GM12878 (cell line): ENCODE measurements around the gene SLC25A44. TPM values are rescaled to one million over a fixed set of nuclear protein-coding genes. Genes with fewer than 3 reads are reported as not detected.

Experiments used
- ATAC-seq: fragments of 200-7000 bp; cut with Tn5 transposase; 3 replicates; pipeline ENCODE4 v1.9.1; 2020; ENCODE audit warnings: mild to moderate bottlenecking, moderate library complexity
- BruUV-seq: library from RNA; stranded (reverse); fragments of 400-500 nt; replicated peaks from 2 replicates; lab custom pipeline; 2021; lab: Mats Ljungman, UMichigan
- CTCF ChIA-PET: fragments of 300-600 bp; sonication (Branson Sonifier 250); formaldehyde crosslinking; extraction: SDS; loops from one replicate; lab custom pipeline; 2021; ENCODE audit warnings: inconsistent platforms; lab: Yijun Ruan, JAX
- POLR2A ChIA-PET: fragments of 350-600 bp; formaldehyde crosslinking; extraction: SDS; loops from one replicate; lab custom pipeline; 2021; ENCODE audit warnings: inconsistent platforms; lab: Charles Lee
- RAD21 ChIA-PET: fragments of 300-600 bp; sonication (Branson Sonifier 250); formaldehyde crosslinking; loops from one replicate; lab custom pipeline; 2023; ENCODE audit warnings: antibody characterized with exemption; ENCODE audit not compliant: unreplicated experiment; lab: Charles Lee
- SMC1A ChIA-PET: fragments of 300-600 bp; sonication (Branson Sonifier 250); formaldehyde crosslinking; loops from one replicate; lab custom pipeline; 2023; ENCODE audit not compliant: unreplicated experiment, uncharacterized antibody; lab: Charles Lee
- DNase-seq: peaks from one replicate; pipeline ENCODE4 v3.0.0-alpha.2; 2011; ENCODE audit warnings: low read depth, low spot score
- FAIRE-seq: peaks from 3 replicates; lab custom pipeline; 2011; peaks lifted over from hg19 to GRCh38; lab: Jason Lieb, UNC
- H2AFZ ChIP-seq: 2 replicates; pipeline ENCODE4 v1.6.0; 2011; ENCODE audit warnings: low read depth, low read length, control low read depth; ENCODE audit not compliant: control insufficient read depth
- H3K27ac ChIP-seq: 2 replicates; pipeline ENCODE4 v1.5.1; 2011; ENCODE audit warnings: control low read depth; ENCODE audit not compliant: control insufficient read depth, insufficient read depth
- H3K27me3 ChIP-seq, 2 experiments: replicated peaks in 1 of 2; 2 replicates each; pipeline versions ENCODE4 v1.6.0 to v1.6.1; 2011; ENCODE audit warnings: low read length in 1 of 2; ENCODE audit not compliant: control insufficient read depth in 2 of 2, insufficient read depth in 2 of 2
- H3K36me3 ChIP-seq, 2 experiments: 2 replicates each; pipeline ENCODE4 v1.5.1; 2011; ENCODE audit warnings: low read length in 1 of 2; ENCODE audit not compliant: control insufficient read depth in 2 of 2, insufficient read depth in 2 of 2
- H3K4me1 ChIP-seq: 2 replicates; pipeline ENCODE4 v1.6.1; 2011; ENCODE audit warnings: mild to moderate bottlenecking, low read length, moderate library complexity, mixed read lengths; ENCODE audit not compliant: control insufficient read depth, insufficient read depth
- H3K4me2 ChIP-seq: 2 replicates; pipeline ENCODE4 v1.6.0; 2011; ENCODE audit warnings: control low read depth; ENCODE audit not compliant: control insufficient read depth, insufficient read depth
- H3K4me3 ChIP-seq: fragments of 200-600 bp; sonication (generic); 2 replicates; pipeline ENCODE4 v1.5.1; 2016
- H3K79me2 ChIP-seq: 2 replicates; pipeline ENCODE4 v1.6.0; 2011; ENCODE audit warnings: low read length; ENCODE audit not compliant: control insufficient read depth, insufficient read depth
- H3K9ac ChIP-seq: 2 replicates; pipeline ENCODE4 v1.8.0; 2011; ENCODE audit warnings: low read length, control low read depth, mixed read lengths; ENCODE audit not compliant: control insufficient read depth, insufficient read depth
- H3K9me3 ChIP-seq: replicated peaks from 3 replicates; pipeline ENCODE4 v1.5.1; 2011; ENCODE audit warnings: mild to moderate bottlenecking, low read length; ENCODE audit not compliant: control insufficient read depth, insufficient read depth
- H4K20me1 ChIP-seq: 2 replicates; pipeline ENCODE4 v1.6.0; 2011; ENCODE audit not compliant: control insufficient read depth, insufficient read depth
- CHD4 ChIP-seq: fragments of 200-600 bp; sonication (generic); IDR thresholded peaks from 2 replicates; pipeline ENCODE4 v1.6.1; 2016; ENCODE audit warnings: mild to moderate bottlenecking
- RUNX3 ChIP-seq: IDR thresholded peaks from 2 replicates; pipeline ENCODE4 v1.6.1; 2012; ENCODE audit warnings: low read length, inconsistent platforms
- WGBS: methylation state at CpG from one replicate; pipeline ENCODE4 v1.1.6; 2016; ENCODE audit warnings: low lambda C conversion rate; ENCODE audit not compliant: insufficient replicate concordance, insufficient coverage; ENCODE audit errors: missing lambda C conversion rate; 5-methylcytosine and 5-hydroxymethylcytosine counted together
- in situ Hi-C: fragments of 300-500 bp; cut with MboI; formaldehyde crosslinking; loops from 9 replicates; pipeline ENCODE4 v1.14.3; 2018; ENCODE audit warnings: mixed read lengths
- intact Hi-C: fragments of 100-400 bp; cut with micrococcal nuclease; formaldehyde crosslinking; loops from one replicate; pipeline ENCODE4 v1.14.2; 2022; ENCODE audit not compliant: unreplicated experiment
- polyA plus RNA-seq, 11 experiments: library from polyadenylated mRNA; depleted of rRNA in 4 of 11; unstranded in 6 of 11; stranded (reverse) in 5 of 11; fragments of >200 nt; fragmentation: Nextera tagmentation in 4 of 11; fragmentation: Illumina TruSeq in 1 of 11; extraction: Ambion mirVana in 4 of 11; extraction: Trizol in 1 of 11; gene quantifications; 1 replicate in 1 of 11; 2 replicates in 10 of 11; pipeline versions ENCODE4 v1.2.1 to v1.2.3, GENCODE V29; 2011 to 2016; ENCODE audit warnings: inconsistent platforms in 2 of 11, missing spikeins in 2 of 11, low read depth in 1 of 11
- total RNA-seq, 4 experiments: library from RNA; depleted of rRNA in 3 of 4; stranded (reverse); fragments of >200 nt in 3 of 4; fragmentation: Illumina TruSeq in 1 of 4; extraction: Trizol in 1 of 4; gene quantifications; 2 replicates each; pipeline versions ENCODE4 v1.2.1 to v1.2.3, GENCODE V29; 2013 to 2021
- TF ChIP-seq, protein P1 (sequence below): fragments of 450-650 bp; IDR thresholded peaks from 2 replicates; pipeline ENCODE4 v1.6.1; 2017; ENCODE audit warnings: low read depth, mild to moderate bottlenecking, moderate library complexity

The SLC25A44 gene
- total and polyA plus RNA-seq, 10 of the 15 experiments (the other 5 are each of a cell fraction or from before 2014, with no cell fraction given) = 7.1 to 43.3 (median 30.4) TPM

DNA sequence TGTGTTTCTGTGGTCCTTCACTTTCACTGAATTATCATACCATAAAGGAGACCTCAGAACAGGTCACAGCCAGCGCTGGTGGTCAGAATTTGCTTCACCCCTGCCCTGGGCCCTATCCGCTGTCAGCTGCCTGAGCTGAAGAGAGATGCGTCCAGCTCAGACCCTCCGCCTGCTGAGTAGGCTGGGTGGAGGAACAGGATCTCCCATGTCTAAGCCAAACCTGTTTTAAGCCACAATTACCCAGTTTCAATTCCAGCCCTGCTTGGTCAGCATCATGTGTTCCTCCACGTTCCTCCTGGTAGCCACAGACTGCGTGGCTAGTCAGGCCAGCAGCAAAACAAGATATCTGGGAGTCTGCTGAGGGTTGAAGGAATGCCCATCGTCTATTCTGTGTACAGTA lies 34.6 kb downstream of the SLC25A44 start:
- SMC1A ChIA-PET = interaction anchor here (1.0 to 14.3 kb wide), 5 partner anchors 22 to 98 kb away, joined by 3 to 411 read pairs (median 4); partner anchors contain the start of gene SEMA4A
- no peaks in the 10 kb centered on the region for H3K79me2 ChIP-seq
- H2AFZ ChIP-seq = no peak overlapping the region
- POLR2A ChIA-PET = interaction anchor here (1.1 kb wide), 1 partner anchor 87 kb away, joined by 7 read pairs; no protein-coding TSS in a partner anchor
- peaks cover 1 to 5% of the 10 kb centered on the region in 2 experiments; a peak in 3 of 4 replicates for H3K36me3 ChIP-seq
- no peak overlapping the region for H3K9ac ChIP-seq
- DNase-seq (no peak), FAIRE-seq (no peak)
- CTCF ChIA-PET = interaction anchor here (1.3 to 14.2 kb wide), 4 partner anchors 81 to 217 kb away, joined by 3 to 502 read pairs (median 10); partner anchors contain the start of gene SEMA4A
- peaks cover 24% of the 10 kb centered on the region for H3K4me1 ChIP-seq
- RAD21 ChIA-PET = interaction anchor here (0.9 to 10.0 kb wide), 2 partner anchors 81 to 98 kb away, joined by 3 to 361 read pairs; partner anchors contain the start of gene SEMA4A
- BruUV-seq = no TSS peak
- no peaks in the 10 kb centered on the region for H4K20me1 ChIP-seq
- no peak overlapping the region for H3K4me2 ChIP-seq
- 0 out of 2 replicates have a peak overlapping the region, but pooled peaks have one; percentile 37 for H3K27ac ChIP-seq
- H3K4me3 ChIP-seq = no peak overlapping the region
- TF ChIP-seq RUNX3 (peak; percentile 23; the same call in 1 of the 2 replicates), CHD4 (no peak)
- TF ChIP-seq, protein P1, sequence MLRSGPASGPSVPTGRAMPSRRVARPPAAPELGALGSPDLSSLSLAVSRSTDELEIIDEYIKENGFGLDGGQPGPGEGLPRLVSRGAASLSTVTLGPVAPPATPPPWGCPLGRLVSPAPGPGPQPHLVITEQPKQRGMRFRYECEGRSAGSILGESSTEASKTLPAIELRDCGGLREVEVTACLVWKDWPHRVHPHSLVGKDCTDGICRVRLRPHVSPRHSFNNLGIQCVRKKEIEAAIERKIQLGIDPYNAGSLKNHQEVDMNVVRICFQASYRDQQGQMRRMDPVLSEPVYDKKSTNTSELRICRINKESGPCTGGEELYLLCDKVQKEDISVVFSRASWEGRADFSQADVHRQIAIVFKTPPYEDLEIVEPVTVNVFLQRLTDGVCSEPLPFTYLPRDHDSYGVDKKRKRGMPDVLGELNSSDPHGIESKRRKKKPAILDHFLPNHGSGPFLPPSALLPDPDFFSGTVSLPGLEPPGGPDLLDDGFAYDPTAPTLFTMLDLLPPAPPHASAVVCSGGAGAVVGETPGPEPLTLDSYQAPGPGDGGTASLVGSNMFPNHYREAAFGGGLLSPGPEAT = no peak
- TF ChIP-seq, all 136 proteins: peak for 1
- Histone ChIP-seq H3K9me3 (no peaks in the 10 kb centered on the region), H3K27me3 (no peaks in the 10 kb centered on the region)
- intact Hi-C loops (no loop called here), in situ Hi-C loops (no loop called here)
- 93% methylated on average over 7 of the region's 7 CpGs for WGBS
- ATAC-seq = no peak
